ENCODE measurements around the gene GLYAT.

GLYAT gene, protein sequence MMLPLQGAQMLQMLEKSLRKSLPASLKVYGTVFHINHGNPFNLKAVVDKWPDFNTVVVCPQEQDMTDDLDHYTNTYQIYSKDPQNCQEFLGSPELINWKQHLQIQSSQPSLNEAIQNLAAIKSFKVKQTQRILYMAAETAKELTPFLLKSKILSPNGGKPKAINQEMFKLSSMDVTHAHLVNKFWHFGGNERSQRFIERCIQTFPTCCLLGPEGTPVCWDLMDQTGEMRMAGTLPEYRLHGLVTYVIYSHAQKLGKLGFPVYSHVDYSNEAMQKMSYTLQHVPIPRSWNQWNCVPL

DNA sequence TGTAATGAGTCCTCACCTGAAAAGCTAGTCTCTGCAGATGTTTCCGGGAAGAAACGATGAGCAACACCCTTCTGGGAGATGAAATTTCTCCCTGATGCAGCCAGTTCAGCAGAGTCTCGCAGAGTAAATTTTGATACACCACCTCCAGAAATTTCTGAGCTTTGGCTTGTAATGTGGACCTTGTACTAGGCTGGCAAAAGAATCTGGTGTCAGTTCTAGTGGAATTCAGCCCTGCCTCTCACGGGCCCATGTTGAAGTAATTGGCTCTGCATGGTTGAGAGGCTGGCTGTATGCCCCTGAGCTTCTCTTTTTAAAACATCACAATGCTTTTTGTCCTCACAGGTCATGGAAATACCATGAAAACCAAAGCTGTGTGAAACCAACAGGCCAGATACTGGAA is at the start of gene GLYAT:
GLYAT (minus strand) TSS at position 125 of the 400 bp plus-strand sequence. CDS start 7,447 bp downstream, outside the sequence.
- no peak for DNase-seq (ENCODE audit: low read depth in 2 of 2)

DNA sequence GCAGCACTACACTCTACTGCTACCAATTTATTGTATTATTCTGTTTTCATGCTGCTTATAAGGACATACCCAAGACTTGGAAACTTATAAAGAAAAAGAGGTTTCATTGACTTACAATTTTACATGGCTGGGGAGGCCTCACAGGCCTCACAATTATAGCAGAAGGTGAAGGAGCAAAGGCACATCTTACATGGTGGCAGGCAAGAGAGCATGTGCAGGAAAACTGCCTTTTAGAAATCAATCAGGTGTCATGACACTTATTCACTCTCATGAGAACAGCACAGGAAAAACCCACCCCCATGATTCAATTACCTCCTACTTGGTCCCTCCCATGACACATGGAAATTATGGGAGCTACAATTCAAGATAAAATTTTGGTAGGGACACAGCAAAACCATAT is 49.6 kb upstream of the GLYAT start:
- DNase-seq (ENCODE audit: low read depth in 2 of 2) = no peak

DNA sequence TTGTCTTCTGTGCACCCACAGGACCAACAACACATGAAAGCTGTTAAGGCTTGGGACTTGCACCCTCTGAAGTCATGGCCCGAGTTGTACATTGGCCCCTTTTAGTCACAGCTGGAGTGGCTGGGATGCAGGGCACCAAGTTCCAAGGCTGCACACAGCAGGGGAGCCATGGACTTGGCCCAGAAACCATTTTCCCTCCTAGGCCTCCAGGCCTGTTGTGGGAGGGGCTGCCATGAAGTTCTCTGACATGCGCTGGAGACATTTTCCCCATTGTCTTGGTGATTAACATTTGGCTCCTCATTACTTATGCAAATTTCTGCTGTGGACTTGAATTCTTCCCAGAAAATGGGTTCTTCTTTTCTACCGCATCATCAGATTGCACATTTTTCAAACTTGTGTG is 48.8 kb upstream of the GLYAT start:
- no peak for DNase-seq (ENCODE audit: low read depth in 2 of 2)

DNA sequence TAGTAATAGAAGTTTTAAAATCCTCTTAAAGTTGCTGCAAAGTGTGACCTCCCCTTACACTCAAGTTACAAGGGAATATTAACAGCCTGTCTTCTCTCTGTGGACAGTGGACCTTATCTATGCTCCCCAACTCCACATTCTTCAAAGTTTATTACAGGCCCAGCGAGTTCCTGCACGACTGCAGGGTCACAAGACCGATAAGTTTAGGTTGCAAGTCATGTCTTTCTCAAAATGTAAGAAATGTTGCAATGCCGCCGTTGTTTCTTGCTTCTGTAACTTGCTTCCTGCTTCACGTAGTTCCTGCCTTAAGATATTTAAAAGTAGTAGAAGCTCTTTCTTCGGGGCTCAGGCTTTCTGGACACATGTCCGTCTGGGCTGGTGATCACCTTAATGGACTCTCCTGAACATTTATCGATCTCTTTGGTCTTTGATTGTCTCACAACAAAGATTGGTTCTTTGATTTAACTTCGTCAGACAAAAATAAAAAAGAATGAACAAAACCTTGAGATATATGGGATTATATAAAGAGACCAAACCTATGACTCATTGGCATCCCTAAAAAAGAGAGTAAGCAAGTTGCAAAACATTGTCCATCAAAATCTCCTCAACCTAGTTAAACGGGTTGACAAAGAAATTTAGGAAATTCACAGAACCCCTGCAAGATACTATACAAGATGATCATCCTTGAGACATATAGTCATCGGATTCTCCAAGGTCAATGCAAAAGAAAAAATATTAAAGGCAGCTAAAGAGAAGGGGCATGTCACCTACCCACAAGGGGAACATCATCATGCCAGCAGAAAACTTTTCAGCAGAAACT is 45.4 kb upstream of the GLYAT start:
- DNase-seq (ENCODE audit: low read depth in 2 of 2) = no peak

DNA sequence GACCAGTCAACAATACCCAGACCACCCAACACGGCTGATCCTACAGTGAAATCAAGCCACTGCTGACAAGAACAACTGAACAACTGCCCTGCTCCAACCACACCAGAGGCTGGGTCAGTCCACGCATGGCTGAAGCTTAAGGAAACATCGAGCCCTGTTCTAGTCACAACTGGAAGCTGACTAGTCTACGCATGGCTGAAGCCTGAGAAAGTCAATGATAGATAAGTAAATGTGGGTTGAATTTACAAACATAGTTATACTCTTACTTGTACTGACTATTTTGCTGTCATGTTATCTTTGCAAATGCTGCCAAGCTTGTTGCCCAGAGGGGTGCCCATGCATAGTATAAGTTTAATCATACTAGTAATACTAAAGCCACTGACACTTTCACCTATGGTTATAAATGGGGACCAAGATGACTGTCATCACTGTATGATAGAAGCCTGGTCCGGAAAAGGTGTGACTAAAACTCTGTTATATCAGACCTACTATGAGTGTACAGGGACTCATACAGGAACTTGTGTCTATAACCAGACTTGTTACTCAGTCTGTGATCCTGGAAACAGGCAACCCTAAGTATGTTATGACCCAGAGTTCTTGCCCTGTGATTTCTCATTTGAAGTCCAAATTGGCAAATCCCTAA is 43.4 kb upstream of the GLYAT start:
- DNase-seq (ENCODE audit: low read depth in 2 of 2) = no peak

DNA sequence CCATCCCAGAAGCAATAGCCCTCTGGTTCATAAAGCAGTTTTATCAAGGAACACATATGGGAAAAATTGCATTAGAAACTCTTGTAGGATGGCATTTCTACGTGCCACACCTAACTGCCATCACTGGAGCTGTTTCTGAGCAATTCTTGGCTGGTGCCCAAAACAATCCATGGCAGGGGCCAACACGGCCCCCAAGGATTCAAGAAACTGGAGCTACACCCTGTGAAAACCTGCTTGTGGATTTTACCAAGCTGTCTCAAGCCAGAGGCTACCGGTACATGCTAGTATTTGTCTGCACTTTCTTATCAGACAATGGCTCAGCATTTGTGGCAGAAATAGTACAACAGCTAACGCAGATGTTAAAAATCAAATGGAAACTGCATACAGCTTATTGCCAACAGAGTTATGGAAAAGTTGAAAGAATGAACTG is 42.4 kb upstream of the GLYAT start:
- no peak for DNase-seq (ENCODE audit: low read depth in 2 of 2)

DNA sequence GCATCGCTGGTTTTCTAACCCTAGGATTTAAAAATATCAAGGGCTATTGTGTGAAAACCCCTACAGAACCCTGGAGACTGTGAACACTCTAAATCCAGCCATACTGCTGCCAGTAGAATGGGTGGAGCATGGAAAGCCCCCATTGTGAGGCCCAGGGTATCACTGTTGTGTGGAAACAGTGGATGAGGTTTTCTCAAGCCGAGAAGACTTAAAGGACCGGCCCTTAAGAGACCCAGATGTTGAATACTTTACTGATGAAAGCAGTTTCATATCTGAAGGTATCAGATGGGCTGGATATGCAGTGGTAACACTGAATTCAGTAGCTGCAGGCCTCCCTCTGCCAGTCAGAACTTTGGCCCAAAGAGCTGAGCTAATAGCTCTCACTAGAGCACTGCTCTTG is 41.6 kb upstream of the GLYAT start:
- no peak for DNase-seq (ENCODE audit: low read depth in 2 of 2)

DNA sequence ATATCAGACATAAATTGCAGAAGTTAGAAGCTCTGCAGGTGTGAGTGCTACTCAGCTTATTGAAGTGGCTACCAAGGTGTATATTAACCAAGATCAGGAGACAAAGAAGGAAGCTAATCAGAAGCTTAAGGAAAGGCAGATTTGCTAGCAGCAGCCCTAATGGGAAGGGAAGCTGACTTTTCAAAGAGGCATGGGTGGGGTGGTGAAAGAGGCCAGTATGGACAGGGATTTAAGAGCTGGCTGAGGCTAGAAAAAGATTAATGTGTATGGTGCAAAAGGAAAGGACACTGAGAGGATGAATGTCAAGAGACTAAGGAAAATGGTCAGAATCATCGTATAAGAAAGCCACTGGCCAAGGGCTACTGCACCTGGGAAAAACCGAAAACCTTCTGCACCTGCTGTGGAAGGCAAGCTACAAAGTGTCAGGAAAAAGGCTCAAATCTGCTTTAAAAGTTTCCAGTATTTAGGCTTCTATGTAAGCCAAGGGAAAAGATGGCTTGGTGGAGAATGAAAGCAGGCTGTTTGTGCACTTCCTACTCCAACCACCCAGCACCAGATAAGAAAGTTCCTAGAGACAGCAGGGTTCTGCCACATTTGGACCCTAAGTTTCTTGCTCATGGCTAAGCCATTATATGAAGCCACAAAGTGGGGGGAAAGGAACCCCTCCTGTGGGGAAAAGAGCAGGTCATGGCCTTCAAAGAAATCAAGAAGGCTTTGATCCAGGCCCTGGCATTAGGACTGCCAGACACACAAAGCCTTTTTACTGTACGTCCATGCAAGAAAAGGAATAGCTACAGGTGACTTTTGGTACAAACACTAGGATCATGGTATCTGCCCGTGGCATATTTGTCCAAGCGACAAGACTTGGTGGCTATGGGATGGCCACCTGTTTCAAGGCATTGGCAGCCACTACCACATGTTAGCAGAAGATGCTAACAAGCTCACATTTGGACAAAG is 40.9 kb upstream of the GLYAT start:
- DNase-seq (ENCODE audit: low read depth in 2 of 2) = no peak

DNA sequence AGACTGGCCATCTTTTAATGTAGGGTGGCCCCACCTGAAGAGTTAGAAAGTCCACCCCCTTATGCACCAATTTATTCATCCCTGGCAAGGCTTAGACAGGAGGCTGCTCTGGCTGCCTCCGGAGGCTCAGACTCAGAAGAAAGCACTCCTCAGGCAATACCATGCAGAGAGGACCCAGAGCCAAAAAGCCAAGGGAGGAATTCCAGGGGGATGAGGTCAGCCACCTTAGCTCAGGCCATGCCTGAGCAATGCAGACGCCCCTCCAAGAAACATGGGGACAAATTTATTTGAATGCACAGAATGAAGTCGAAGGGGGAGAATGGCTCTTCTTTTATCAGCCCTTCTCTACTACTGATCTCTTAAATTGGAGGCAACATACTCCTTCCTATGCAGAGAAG is 39.7 kb upstream of the GLYAT start:
- no peak for DNase-seq (ENCODE audit: low read depth in 2 of 2)

DNA sequence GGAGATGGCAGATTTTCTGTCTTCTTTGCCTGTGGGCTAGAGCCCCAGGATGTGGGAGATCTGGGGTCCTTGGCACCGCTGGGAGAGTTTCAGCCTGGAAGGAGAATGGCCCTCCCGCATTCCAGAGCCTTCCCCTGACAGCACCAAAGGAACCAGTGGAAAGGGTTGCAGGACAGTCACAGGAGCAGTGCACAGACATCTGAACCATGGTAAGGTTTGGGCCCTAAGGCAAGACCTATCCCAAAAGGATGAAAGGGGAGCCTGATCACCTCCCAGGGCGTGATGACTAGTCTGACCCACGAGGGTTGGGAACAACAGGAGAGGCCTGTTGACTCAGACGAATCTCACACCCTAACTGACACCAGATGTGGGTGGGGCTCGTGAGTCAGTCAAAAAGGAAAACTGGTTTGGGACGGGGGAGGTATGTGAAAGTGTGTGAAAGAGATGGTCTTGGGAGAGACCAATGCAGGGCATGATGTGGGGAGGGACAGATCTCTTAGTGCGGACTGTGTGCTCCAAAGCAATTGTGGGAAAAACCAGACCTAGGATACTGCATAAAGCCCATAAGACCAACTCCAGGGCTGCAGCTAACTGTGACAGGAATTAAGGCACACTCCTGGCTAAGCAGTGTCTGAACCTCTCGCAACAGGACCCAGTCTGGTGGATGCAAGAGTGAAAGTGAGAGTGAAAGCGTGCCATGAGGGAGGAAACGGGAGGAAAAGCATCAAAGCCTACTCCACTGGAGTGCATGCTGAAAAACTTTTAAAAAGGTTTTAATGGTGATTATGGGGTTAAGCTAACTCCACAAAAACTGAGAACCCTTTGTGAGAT is 39.1 kb upstream of the GLYAT start:
- DNase-seq (ENCODE audit: low read depth in 2 of 2) = no peak

DNA sequence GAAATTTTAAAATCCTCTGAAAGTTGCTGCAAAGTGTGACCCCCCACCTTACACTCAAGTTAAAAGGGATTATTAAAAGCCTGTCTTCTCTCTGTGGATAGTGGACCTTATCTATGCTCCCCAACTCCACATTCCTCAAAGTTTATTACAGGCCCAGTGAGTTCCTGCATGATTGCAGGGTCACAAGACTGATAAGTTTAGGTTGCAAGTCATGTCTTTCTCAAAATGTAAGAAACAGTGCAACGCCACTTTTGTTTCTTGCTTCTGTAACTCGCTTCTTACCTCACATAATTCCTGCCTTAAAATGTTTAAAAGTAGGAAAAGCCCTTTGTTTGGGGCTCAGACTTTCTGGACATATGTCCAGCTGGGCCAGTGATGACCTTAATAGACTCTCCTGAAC is 38.4 kb upstream of the GLYAT start:
- DNase-seq (ENCODE audit: low read depth in 2 of 2) = no peak

DNA sequence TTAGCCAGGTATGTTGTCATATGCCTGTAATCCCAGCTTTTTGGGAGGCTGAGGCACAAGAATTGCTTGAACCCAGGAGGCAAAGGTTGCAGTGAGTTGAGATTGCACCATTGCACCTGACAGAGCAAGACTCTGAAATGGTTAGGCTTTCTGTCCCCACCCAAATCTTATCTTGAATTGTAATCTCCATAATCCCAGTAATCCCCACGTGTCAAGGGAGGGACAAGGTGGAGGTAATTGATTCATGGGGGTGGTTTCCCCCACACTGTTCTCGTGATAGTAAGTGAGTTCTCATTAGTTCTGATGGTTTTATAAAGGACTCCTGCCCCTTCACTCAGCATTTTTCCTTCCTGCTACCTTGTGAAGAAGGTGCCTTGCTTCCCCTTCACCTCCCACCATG is 37.6 kb upstream of the GLYAT start:
- DNase-seq (ENCODE audit: low read depth in 2 of 2) = no peak

DNA sequence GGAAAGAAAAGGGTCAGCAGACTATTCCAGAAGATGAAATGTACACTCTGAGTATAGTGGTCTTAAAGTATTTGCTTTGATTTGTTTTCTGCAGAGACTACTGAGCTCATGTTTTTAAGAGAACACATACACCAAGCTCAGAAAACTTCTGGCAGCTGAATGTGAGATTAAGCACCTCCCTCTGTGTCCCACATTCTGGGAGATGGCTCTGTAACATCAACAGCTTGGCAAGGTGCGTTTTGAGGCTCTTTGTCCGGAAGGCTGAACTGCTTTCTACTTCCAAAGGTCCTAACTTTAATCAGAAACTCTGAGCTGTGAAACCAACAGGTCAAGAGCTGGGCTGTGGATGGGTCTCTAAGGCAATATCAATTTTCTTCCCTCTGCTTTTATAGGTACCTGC is 36.4 kb upstream of the GLYAT start:
- DNase-seq (ENCODE audit: low read depth in 2 of 2) = no peak

DNA sequence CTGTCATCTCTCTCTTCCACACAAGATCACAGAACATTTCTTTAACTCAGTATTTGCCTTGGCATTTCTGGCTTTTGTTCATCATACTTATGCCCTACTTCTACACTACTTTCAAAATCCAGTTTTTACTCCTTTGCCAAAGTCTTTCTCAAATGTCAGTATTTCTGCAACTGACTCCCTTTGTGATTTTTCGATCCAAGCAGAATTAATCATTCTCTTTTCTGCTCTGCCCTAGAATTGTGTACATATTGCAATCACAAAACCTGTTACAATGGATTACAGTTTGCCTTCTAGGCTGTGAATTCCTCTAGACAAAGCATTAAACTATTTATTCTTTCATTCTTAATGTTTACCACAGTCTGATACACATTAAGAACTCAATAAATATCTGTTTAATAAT is 33.3 kb upstream of the GLYAT start:
- no peak for DNase-seq (ENCODE audit: low read depth in 2 of 2)

DNA sequence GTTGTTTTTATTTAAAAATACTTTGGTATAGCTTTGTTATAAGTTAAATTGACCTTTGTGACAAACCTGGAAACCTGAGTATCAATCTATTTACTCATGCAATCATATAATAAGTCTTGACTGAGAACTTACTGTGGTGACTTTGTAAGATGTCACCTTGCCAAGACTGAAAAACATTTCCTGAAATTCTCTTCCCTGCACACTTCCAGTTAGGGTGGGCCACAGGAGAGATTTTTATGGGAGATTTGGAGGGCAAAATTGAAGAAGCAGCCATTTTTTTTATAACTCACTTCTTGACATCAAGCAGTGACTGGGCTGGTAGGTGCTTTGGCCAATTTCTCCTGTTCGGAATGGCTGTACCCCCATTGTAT is 31.4 kb upstream of the GLYAT start:
- DNase-seq (ENCODE audit: low read depth in 2 of 2) = no peak

DNA sequence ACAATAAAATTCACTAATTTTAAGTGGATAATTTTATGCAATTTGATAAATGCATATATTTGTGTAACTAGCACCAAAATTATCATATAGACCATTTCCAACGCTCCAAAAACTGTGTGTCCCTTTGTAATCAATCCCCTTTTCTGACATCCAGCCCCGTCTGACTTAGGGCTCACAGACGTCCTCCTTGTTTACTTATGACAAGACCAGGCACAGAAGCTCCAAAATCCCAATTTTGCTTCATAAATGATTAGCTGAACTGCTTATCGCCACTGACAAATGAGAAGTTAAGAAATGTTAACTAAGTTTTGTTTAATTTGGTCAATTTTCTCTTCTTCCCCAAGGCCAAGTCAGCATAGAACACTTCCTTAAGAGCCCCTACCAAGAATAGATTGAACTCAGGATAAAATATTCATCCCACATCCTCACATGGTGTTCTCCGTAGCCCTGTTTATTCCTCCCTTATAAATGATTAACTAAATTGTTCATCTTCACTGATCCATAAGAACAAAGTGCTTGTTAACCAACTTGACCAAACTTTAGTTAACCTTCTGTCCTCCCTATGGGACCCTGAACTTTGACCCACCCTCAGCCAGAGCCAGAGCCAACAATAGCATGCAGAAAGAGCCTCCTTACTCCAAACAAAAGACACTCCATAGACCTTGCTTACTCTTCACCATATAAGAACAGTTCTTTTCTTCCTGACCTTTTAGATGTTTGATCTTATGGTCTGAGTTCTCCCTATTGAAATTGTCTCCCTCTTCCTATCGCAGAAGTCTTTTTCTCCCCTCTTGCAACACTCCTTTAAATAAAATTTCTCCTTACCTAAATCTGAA is 30.8 kb upstream of the GLYAT start:
- no peak for DNase-seq (ENCODE audit: low read depth in 2 of 2)

DNA sequence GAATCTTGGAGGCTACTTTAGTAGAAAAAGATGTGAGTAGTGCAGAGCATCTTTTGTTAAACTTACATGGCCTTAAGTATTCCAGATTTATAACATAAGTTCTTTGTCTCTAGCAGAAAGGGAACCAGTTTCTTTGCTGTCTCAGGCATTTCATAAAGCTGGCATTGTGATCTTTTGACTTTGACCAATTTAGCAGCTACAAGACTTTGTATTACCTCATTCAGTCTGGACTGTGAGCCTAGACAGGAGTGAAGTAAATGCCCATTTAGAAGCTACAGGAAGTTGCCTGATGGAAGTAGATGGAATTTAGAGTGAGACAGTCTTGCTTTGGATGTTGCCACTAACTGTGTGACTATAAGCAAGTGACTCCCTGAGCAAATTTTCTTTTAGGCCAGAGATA is 25.7 kb upstream of the GLYAT start:
- DNase-seq (ENCODE audit: low read depth in 2 of 2) = no peak

DNA sequence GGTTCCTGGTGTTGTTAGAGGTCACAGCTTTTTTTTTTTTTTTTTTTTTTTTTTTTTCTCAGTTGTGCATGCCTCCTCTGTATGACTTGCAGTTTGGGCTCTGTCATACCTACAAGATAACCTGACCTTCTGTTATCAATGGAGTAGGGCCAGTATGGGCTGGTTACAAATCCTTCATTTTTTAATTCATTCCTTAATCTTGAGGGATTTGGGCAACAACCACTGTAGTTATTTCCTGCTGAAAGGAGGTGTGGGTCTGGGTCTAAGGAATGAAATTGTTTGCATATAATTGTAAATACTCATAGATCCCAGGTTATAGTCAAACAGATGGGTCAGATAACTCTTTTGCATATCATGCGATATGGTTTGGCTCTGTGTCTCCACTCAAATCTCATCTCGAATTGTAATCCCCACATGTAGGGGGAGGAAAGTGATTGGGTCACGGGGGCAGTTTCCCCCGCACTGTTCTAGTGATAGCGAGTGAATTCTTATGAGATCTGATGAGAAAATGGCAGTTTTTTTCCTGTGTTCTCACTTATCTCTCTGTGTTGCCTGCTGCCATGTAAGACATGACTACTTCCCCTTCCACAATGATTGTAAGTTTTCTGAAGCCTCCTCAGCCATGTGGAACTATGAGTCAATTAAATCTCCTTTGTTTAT is 14.1 kb upstream of the GLYAT start:
- DNase-seq (ENCODE audit: low read depth in 2 of 2) = no peak

DNA sequence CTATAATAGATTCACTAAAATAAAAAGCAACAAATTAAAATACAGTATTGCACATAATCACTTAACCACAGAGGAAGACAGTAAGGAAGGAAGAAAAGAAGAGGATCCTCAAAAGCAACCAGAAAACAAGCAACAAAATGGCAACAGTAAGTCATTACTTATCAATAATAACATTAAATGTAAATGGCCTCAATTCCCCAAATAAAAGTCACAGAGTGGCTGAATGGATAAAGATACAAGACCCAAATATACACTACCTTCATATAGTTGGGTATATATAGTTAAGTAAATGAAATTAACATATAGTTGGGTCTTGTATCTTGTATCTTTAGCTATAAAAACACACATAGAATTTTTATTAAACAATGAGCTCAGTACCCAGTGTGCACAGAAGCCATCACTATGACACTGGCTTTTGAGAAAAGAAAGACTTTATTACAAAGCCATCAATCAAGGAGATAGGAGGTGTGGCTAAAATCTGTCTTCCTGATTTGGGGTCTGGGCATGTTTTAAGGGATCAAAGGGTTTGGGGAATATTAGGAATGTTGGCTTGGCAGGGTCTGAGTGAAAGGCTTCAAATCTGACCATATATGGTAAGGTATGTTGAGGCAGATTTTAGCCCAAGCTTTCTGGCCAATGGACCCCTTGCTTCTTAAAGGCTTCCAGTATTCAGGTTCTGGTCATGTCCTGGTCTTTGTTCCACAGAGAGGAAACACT is 13.4 kb upstream of the GLYAT start:
- no peak for DNase-seq (ENCODE audit: low read depth in 2 of 2)
